Fibroblast of upper back skin (primary cell): ENCODE results near the gene ELSPBP1.
"Not testable (repeated sequence)": the region's sequence is repeated elsewhere in the genome, so short reads cannot be mapped to it uniquely, and the experiment has no call there.

Source experiments
- DNase-seq: peaks from one replicate; pipeline ENCODE4 v3.0.0-alpha.2; 2013

The ELSPBP1 gene

DNA sequence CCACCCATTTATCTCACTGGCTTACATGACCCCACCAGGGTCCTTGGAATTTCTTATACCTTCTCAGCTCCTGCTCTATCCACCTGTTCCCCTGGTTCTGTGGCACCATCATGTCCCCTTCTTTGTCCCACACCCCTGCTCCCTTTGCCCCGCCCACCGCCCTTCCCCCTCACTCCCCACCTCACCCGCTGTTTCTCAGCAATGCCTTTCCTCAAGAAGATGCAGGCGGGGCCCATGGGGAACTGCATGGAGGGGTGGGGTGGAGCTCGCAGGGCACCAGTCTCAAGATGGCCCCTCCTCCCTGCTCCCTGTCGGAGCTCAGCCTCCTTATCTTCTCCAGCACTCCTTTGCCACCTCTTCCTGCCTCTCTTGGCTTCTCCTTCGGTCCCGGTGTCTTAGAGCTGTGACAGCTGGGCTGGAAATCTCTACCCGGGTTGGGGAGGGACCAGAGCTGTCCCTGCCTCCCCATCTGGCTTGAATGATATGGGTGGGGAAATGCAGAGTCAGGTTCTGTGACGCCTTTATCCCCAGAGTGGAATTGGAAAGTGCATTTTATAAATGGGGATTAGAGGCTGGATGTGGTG lies 49.3 kb downstream of the ELSPBP1 start, which contains the start of gene CABP5:
CABP5 (minus strand) TSS at position 405 of the 584 bp plus-strand sequence; CDS start at position 248, 157 bp downstream.
- no peak for DNase-seq

DNA sequence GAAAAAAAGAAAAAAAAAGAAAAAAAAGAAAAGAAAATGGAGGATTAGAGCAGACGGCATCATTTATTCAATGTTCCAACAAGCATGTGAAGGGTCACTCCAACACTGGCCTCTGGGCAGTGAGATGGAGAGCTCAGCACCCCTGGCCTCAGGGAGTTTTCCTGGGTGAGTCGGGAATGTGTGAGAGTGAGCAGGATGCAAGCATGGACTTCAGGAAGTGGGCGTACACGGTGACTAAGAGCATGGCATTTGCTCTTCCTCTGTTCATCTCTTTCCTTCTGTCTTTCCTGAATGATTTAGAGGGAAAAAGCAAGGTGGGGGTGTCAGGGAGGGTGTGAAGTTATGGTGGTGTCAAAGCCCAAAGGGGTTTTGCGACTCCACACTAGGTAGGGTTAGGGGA lies 50.1 kb downstream of the ELSPBP1 start:
- no peak for DNase-seq

DNA sequence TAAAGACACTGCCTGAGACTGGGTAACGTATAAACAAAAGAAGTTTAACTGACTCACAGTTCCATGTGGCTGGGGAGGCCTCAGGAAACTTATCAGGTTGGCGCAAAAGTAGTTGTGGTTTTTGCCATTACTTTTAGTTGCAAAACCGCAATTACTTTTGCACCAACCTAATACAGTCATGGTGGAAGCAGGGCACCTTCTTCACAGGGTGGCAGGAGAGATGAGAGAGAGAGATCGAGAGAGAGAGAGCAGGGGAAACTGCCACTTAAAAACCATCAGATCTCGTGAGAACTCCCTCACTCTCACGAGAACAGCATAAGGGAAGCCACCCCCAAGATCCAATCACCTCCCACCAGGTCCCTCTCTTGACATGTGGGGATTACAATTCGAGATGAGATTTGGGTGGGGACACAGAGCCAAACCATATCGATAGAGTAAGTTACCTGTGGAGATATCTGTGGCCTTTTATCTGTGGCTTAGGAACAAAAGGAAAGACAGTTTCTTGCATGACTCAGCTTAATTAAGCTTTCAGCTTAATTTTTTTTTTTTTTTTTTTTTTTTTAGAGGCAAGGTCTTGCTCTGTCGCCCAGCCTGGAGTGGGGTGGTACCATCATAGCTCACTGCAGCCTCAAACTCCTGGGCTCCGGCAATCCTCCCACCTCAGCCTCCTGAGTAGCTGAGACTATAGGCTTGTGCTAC lies 57.1 kb downstream of the ELSPBP1 start:
- DNase-seq, result no peak

DNA sequence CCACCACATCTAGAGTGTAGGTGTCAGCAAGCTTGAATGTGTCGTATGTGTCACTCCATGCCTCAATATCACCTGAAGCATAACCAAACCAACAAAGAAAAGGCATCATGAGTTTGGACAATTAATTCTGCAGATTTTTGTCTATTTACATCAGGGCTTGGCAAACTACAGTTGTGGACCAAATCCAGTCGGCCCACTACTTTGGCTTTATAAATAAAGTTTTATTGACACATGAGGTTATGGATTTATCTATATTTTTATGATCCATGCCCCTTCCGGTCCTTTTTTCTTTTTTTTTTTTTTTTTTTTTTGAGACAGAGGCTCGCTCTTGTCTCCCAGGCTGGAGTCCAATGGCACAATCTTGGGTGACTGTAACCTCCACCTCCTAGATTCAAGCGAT lies 58.6 kb downstream of the ELSPBP1 start:
- DNase-seq, result no peak

DNA sequence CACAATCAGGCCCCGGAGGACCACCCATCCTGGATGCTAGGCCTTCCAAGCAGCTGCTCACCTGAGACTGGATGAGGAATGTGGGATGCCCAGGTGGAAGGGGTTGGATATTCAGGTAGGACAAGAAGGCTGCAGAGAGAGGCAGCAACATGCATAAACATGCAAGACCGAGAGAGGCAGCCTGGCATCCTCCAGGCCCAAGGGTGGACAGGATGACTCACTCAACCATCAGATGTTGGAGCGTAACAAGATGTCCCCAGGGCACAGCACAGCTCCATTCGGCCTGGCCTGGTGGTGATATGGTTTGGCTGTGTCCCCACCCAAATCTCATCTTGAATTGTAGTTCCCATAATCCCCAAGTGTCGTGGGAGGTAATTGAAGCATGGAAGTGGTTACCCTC lies 59.4 kb downstream of the ELSPBP1 start:
- DNase-seq, result no peak

DNA sequence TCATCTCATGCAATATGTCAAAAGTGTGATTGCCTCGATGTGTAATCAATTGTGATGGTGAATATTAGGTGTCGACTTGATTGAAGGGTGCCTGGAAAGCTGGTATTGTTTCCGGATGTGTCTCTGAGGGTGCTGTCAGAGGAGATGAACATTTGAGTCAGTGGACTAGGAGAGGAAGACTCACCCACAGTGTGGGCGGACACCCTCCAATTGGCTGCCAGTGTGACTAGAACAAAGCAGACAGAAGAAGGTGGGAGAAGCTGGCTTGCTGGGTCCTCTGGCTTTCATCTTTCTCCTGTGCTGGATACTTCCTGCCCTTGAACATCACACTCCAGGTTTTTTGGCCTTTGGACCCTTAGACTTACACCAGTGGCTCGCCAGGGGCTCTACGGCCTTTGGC lies 64.9 kb downstream of the ELSPBP1 start:
- DNase-seq, result no peak

DNA sequence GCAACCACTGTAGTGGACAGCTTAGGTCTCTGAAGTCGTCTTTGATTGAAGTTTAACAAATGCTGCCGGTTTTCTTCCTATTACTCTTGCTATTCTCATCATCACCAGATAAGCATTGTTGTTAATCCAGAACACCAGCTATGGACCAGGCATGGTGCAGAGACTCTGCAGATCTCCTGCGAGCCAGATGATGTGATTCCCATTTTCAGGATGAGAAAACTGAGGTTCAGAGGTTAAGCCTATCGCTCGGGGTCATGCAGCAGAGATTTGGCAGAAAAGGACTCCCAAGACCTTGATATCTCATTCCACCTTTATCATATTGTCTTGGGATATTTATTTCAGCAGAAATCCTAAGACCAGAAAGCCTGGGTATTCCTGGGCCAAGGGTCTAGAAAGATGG lies 65.9 kb downstream of the ELSPBP1 start:
- no peak for DNase-seq

DNA sequence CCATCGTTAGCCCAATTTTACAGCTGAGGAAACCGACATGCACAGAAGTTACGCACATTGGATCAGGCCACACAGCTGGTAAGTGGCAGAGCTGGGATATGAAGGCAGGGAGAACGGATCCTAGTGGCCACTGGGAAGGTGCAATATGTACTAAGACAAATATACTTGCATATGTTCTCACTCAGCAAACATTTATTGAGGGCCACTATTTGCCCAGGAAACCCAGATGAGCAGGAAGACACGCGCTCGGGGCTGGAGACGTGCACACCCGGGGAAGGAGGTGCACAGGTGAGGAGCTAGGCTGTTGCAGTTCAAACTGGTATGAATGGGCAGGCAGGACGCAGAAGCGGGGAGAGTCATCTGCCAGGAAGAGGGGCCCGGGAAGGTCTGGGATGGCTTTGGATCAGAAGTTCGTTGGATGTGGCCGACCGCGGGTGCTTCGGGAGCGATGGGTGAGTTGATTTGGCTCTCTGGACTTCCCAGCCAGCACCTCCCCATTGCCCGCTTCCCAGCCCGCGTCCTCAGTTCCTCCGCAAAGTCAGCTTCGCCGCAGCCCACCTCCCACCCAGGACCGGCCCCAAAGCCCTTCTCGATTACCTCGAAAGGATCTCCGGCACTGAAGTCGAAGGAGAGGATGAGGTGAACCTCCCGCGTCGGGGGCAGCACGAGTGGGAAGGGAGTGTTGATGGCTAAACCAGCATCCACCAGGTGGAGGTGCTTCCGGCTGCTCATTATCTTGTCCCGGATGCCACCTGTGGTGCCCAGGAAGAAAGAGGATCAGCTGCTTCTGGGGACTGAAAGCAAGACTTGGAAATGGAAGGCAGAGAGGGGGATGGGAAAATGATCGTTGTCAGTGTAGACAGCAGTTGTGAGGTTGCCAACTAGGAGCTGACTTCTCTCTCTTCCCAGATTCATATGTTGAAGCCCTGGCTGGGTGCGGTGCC lies 67.2 kb downstream of the ELSPBP1 start:
- no peak for DNase-seq

DNA sequence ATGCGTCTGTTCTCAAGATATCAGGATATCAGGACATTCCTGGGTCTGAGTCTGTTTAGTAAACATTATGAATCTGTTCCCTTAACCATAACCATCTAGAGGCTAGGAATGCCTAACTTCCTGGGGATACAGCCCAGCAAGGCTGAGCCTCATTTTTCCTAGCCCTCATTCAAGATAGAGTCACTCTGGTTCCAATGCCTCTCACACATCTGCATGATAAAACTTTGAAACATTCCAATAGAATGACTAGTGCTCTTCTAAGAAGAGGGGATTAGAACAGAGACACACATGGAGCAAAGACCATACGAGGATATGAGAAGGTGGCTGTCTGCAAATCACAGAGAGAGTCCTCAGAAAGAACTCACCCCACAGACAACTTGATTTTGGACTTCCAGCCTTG lies 70.1 kb downstream of the ELSPBP1 start:
- peak; percentile 13 for DNase-seq

DNA sequence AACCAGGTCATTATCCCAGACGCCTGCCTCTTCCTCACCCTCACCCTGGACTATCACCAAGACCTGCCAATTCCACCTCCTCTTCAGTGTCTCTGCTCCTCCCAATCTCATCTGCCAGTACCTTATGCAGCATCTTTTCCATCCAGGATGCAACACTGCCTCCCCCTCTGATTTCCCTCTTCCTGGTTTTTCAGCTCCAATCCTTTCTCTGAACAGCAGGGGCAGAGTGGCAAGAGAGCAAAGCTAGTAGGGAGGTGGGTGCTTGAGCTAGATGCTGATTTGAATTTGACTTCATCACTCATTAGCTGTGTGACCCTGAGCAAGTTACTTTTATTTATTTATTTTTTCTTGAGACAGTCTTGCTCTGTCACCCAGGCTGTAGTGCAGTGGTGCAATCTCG lies 75.0 kb downstream of the ELSPBP1 start:
- no peak for DNase-seq

DNA sequence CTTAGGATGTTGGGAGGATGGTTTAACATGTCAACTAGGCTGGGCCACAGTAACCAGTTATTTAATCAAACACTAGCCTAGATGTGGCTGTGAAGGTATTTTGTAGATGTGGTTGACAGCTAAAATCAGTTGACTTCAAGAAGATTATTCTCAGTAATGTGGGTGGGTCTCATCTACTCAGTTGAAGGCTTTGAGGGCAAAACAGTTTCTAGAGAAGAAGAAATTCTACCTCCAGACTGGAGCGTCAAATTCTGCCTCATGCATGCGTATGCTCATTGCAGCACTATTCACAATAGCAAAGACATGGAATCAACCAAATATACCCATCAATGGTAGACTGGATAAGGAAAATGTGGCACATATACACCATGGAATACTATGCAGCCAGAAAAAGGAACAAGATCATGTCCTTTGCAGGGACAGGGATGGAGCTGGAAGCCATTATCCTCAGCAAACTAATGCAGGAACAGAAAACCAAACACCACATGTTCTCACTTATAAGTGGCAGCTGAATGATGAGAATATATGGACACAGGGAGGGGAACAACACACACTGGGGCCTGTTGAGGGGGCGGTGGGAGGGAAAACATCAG lies 75.8 kb downstream of the ELSPBP1 start:
- not testable (repeated sequence) for DNase-seq
